HCT116 (cell line): ENCODE measurements around the gene ACCSL.

Source experiments
- CEBPB ChIP-seq: IDR thresholded peaks from 2 replicates; pipeline ENCODE4 v1.6.1; 2012; ENCODE audit warnings: low read depth
- CTCF ChIP-seq, 3 experiments: fragments of 200-600 bp in 1 of 3; sonication (generic) in 1 of 3; IDR thresholded peaks in 2 of 3; conservative IDR thresholded peaks in 1 of 3; 2 replicates each; pipeline ENCODE4 v1.5.1; 2012 to 2017; ENCODE audit warnings: low read depth in 2 of 3, low read length in 2 of 3, antibody characterized with exemption in 1 of 3, borderline replicate concordance in 1 of 3, control low read depth in 1 of 3, mild to moderate bottlenecking in 1 of 3, mixed read lengths in 1 of 3, mixed run types in 1 of 3, moderate library complexity in 1 of 3; ENCODE audit not compliant: insufficient read depth in 1 of 3
- ELF1 ChIP-seq: IDR thresholded peaks from 2 replicates; pipeline ENCODE4 v1.6.1; 2012; ENCODE audit warnings: low read depth, borderline replicate concordance
- EZH2 ChIP-seq: fragments of 200-600 bp; sonication (generic); IDR thresholded peaks from 2 replicates; pipeline ENCODE4 v1.6.1; 2017; ENCODE audit warnings: antibody characterized with exemption, mixed run types
- MAX ChIP-seq: IDR thresholded peaks from 2 replicates; pipeline ENCODE4 v1.6.1; 2012
- POLR2A ChIP-seq: IDR thresholded peaks from 2 replicates; pipeline ENCODE4 v1.7.0; 2011; ENCODE audit warnings: borderline replicate concordance; ENCODE audit not compliant: insufficient read depth, insufficient read length; ENCODE audit errors: extremely low read depth
- POLR2AphosphoS5 ChIP-seq: IDR thresholded peaks from 2 replicates; pipeline ENCODE4 v1.6.1; 2011; ENCODE audit warnings: mild to moderate bottlenecking, low read depth, low read length, moderate library complexity
- RAD21 ChIP-seq: IDR thresholded peaks from 2 replicates; pipeline ENCODE4 v1.6.1; 2012; ENCODE audit warnings: low read depth, mild to moderate bottlenecking
- REST ChIP-seq: IDR thresholded peaks from 2 replicates; pipeline ENCODE4 v1.6.1; 2012; ENCODE audit warnings: low read depth
- SP1 ChIP-seq: IDR thresholded peaks from 2 replicates; pipeline ENCODE4 v1.6.1; 2012; ENCODE audit warnings: low read depth
- ZBTB33 ChIP-seq: IDR thresholded peaks from 2 replicates; pipeline ENCODE4 v1.6.1; 2011; ENCODE audit warnings: mild to moderate bottlenecking, low read length, moderate library complexity; ENCODE audit not compliant: insufficient replicate concordance; ENCODE audit errors: extremely low read depth

- TF ChIP-seq CTCF (IDR thresholded peaks at IDR 0.05 in 2 of 3, conservative IDR thresholded peaks at IDR 0.05 in 1 of 3; ENCODE audit: borderline replicate concordance in 1 of 3, insufficient read depth in 1 of 3, low read depth in 2 of 3, low read length in 2 of 3), result peak; percentile 66 to 79 (median 71); a peak in 5 of 6 replicates
- no peak for TF ChIP-seq MAX
- TF ChIP-seq POLR2AphosphoS5, result no peak
- no peak for TF ChIP-seq ZBTB33
- TF ChIP-seq POLR2A, result no peak
- TF ChIP-seq EZH2, result no peak
- TF ChIP-seq REST, result no peak
- TF ChIP-seq ELF1, result no peak
- no peak for TF ChIP-seq SP1
- peak; percentile 59 for TF ChIP-seq RAD21
- TF ChIP-seq CEBPB, result no peak
Observed at GRCh38 chr11:44094260-44094868, 46.6 kb downstream of the ACCSL start.
